Measurements from ENCODE around the gene LYRM4. TPM values are rescaled to one million over a fixed set of nuclear protein-coding genes. Genes with fewer than 3 reads are reported as not detected.

Gene LYRM4
- total RNA-seq, 4 donors from 2014 or later: 8.4 to 20.1 (median 12.2) TPM

GRCh38 chr6:5275497-5275896 lies 14.7 kb upstream of the LYRM4 start:
- Histone ChIP-seq H3K27ac (no peak overlapping the region), H3K4me1 (no peaks in the 10 kb centered on the region), H3K27me3 (no peaks in the 10 kb centered on the region), H3K4me3 (no peak overlapping the region), H3K36me3 (no peaks in the 10 kb centered on the region), H3K9me3 (no peaks in the 10 kb centered on the region)
- in situ Hi-C loops (cut with MboI; ENCODE audit: low sequenced_read_pairs in 4 of 4): no loop called here
- intact Hi-C loops (cut with DNase I; ENCODE audit: low total_unique reads): no loop called here
- no peak for DNase-seq
- no peak for ATAC-seq
- no peak for TF ChIP-seq CTCF (IDR thresholded peaks at IDR 0.05 in 4 of 5, conservative IDR thresholded peaks at IDR 0.05 in 1 of 5)
- TF ChIP-seq POLR2A (IDR thresholded peaks at IDR 0.05): no peak

- H3K4me3 ChIP-seq: no peak overlapping the region
- intact Hi-C loops (cut with DNase I; ENCODE audit: low total_unique reads) (no loop called here), in situ Hi-C loops (cut with MboI; ENCODE audit: low sequenced_read_pairs in 4 of 4) (no loop called here)
- TF ChIP-seq POLR2A (IDR thresholded peaks at IDR 0.05): no peak
- TF ChIP-seq CTCF (IDR thresholded peaks at IDR 0.05 in 4 of 5, conservative IDR thresholded peaks at IDR 0.05 in 1 of 5): no peak
- H3K9me3 ChIP-seq: no peaks in the 10 kb centered on the region
- no peaks in the 10 kb centered on the region for H3K4me1 ChIP-seq
- H3K27me3 ChIP-seq: no peaks in the 10 kb centered on the region
- no peak overlapping the region for H3K27ac ChIP-seq
- H3K36me3 ChIP-seq: no peaks in the 10 kb centered on the region
- ATAC-seq (no peak), DNase-seq (no peak)
Observed at GRCh38 chr6:5274231-5274630, 13.5 kb upstream of the LYRM4 start.

GRCh38 chr6:5271926-5272325 lies 11.2 kb upstream of the LYRM4 start:
- in situ Hi-C loops (cut with MboI; ENCODE audit: low sequenced_read_pairs in 4 of 4): no loop called here
- intact Hi-C loops (cut with DNase I; ENCODE audit: low total_unique reads): no loop called here
- H3K36me3 ChIP-seq: no peaks in the 10 kb centered on the region
- TF ChIP-seq POLR2A (IDR thresholded peaks at IDR 0.05) (no peak), CTCF (IDR thresholded peaks at IDR 0.05 in 4 of 5, conservative IDR thresholded peaks at IDR 0.05 in 1 of 5) (no peak)
- no peak for ATAC-seq
- no peaks in the 10 kb centered on the region for H3K4me1 ChIP-seq
- H3K27ac ChIP-seq: no peak overlapping the region
- no peak for DNase-seq
- no peaks in the 10 kb centered on the region for H3K9me3 ChIP-seq
- no peak overlapping the region for H3K4me3 ChIP-seq
- H3K27me3 ChIP-seq: no peaks in the 10 kb centered on the region

- Histone ChIP-seq H3K9me3 (no peaks in the 10 kb centered on the region), H3K36me3 (no peaks in the 10 kb centered on the region), H3K4me3 (no peak overlapping the region), H3K27ac (no peak overlapping the region), H3K27me3 (no peaks in the 10 kb centered on the region), H3K4me1 (no peaks in the 10 kb centered on the region)
- intact Hi-C loops (cut with DNase I; ENCODE audit: low total_unique reads) (no loop called here), in situ Hi-C loops (cut with MboI; ENCODE audit: low sequenced_read_pairs in 4 of 4) (no loop called here)
- no peak for DNase-seq
- no peak for ATAC-seq
- no peak for TF ChIP-seq CTCF (IDR thresholded peaks at IDR 0.05 in 4 of 5, conservative IDR thresholded peaks at IDR 0.05 in 1 of 5)
- no peak for TF ChIP-seq POLR2A (IDR thresholded peaks at IDR 0.05)
Observed at GRCh38 chr6:5270093-5270680, 9.4 kb upstream of the LYRM4 start.

GRCh38 chr6:5266423-5266822 lies 5.7 kb upstream of the LYRM4 start:
- H3K4me1 ChIP-seq: peaks cover 9 to 12% of the 10 kb centered on the region in 2 donors
- H3K9me3 ChIP-seq: no peaks in the 10 kb centered on the region
- H3K27me3 ChIP-seq: no peaks in the 10 kb centered on the region
- no peak overlapping the region for H3K4me3 ChIP-seq
- DNase-seq (no peak), ATAC-seq (no peak)
- TF ChIP-seq CTCF (IDR thresholded peaks at IDR 0.05 in 4 of 5, conservative IDR thresholded peaks at IDR 0.05 in 1 of 5) (no peak), POLR2A (IDR thresholded peaks at IDR 0.05) (no peak)
- H3K36me3 ChIP-seq: no peaks in the 10 kb centered on the region
- no peak overlapping the region for H3K27ac ChIP-seq
- intact Hi-C loops (cut with DNase I; ENCODE audit: low total_unique reads): loop anchor here (10.0 kb wide), 1 partner anchor 1132 kb away; the partner anchor contains the start of gene ECI2
- in situ Hi-C loops (cut with MboI; ENCODE audit: low sequenced_read_pairs in 4 of 4): no loop called here

Data from gastrocnemius medialis (tissue), 4 donors.